Peyer's patch (tissue), 4 donors: Measurements from ENCODE around the gene SHANK1. TPM values are rescaled to one million over a fixed set of nuclear protein-coding genes. Genes with fewer than 3 reads are reported as not detected.
A peak's percentile ranks its signal among the peaks of the same experiment; 100 is the strongest.

ENCODE experiments used
- DNase-seq, 3 donors: peaks; one replicate each; pipeline ENCODE4 v3.0.0-alpha.2; 2017 to 2019
- H3K27ac ChIP-seq, 4 donors: fragments of 200-600 bp; sonication (generic); one replicate each; pipeline ENCODE4 v1.5.1; 2016 to 2019
- H3K27me3 ChIP-seq, 2 donors: fragments of 200-600 bp; sonication (generic); one replicate each; pipeline ENCODE4 v1.5.1; 2019
- H3K36me3 ChIP-seq, 3 donors: fragments of 200-600 bp; sonication (generic); one replicate each; pipeline ENCODE4 v1.5.1; 2016 to 2019
- H3K4me1 ChIP-seq, 4 donors: fragments of 200-600 bp; sonication (generic); one replicate each; pipeline ENCODE4 v1.5.1; 2016 to 2019
- H3K4me3 ChIP-seq, 4 donors: fragments of 200-600 bp; sonication (generic); 1 replicate in 3 of 4; 2 replicates in 1 of 4; pipeline ENCODE4 v1.5.1; 2016 to 2019; ENCODE audit warnings: mild to moderate bottlenecking in 1 of 4
- H3K9me3 ChIP-seq, 4 donors: fragments of 200-600 bp; sonication (generic); one replicate each; pipeline ENCODE4 v1.5.1; 2016 to 2019; ENCODE audit warnings: mild to moderate bottlenecking in 1 of 4
- CTCF ChIP-seq, 6 experiments: fragments of 450-650 bp in 4 of 6; fragments of 200-600 bp in 2 of 6; sonication (generic) in 1 of 6; IDR thresholded peaks; one replicate each; pipeline ENCODE4 v1.5.1; 2017 to 2019; ENCODE audit warnings: antibody characterized with exemption in 6 of 6, mild to moderate bottlenecking in 3 of 6, moderate library complexity in 1 of 6
- POLR2A ChIP-seq, 2 donors: fragments of 450-650 bp; IDR thresholded peaks; one replicate each; pipeline ENCODE4 v1.5.1; 2017; ENCODE audit warnings: antibody characterized with exemption in 2 of 2, mild to moderate bottlenecking in 2 of 2, moderate library complexity in 2 of 2
- total RNA-seq, 4 donors: library from RNA; depleted of rRNA; stranded (reverse); fragments of >200 nt; gene quantifications; one replicate each; pipeline ENCODE4 v1.1.0, GENCODE V29; 2016

SHANK1 gene
- total RNA-seq, 4 donors from 2014 or later = 0.83 to 1.3 TPM; not detected in 2

GRCh38 chr19:50723735-50724521 is 4.3 kb upstream of the SHANK1 start:
- peaks cover 0 to 24% (median 6%) of the 10 kb centered on the region in 4 donors for H3K4me1 ChIP-seq
- no peak for DNase-seq
- peaks cover 0 to 4% of the 10 kb centered on the region in 2 donors for H3K27me3 ChIP-seq
- H3K9me3 ChIP-seq = peaks cover 0 to 6% (median 0%) of the 10 kb centered on the region in 4 donors
- H3K27ac ChIP-seq = peak overlapping the region in 2 of 4 donors; percentile 46 to 58
- peak overlapping the region; percentile 20 to 62 (median 54) for H3K4me3 ChIP-seq
- TF ChIP-seq CTCF (IDR thresholded peaks at IDR 0.05) (peak in 1 of 6 experiments; percentile 12), POLR2A (IDR thresholded peaks at IDR 0.05) (no peak)
- H3K36me3 ChIP-seq = no peaks in the 10 kb centered on the region

DNA sequence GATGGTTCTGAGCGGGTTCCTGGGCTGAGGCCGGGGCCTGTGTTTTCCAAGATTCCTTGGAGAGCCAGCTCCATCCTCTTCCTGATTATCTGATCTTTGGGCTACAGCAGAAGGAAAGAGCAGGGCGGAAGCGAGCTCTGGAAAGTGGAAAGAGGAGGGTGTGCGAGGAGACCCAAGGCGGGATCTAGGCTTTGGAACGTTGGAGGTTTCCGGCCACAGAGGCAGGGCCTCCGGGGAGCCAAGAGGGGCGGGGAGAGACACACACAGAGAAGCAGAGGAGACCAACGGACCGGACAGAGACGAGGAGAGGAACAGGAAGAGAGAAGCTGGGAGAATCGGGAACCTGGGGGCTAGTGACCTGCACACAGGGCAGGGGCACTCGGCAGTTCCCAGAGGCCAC is 3.5 kb upstream of the SHANK1 start, which contains the start of gene CLEC11A:
Gene CLEC11A, plus strand, starts transcription at position 296 of the 400 bp plus-strand sequence. CDS start 162 bp downstream, outside the sequence.
- H3K36me3 ChIP-seq = no peaks in the 10 kb centered on the region
- H3K27ac ChIP-seq = peak within 1 kb of the TSS in 3 of 4 donors; percentile 27 to 58 (median 50)
- peak within 1 kb of the TSS; percentile 20 to 62 (median 54) for H3K4me3 ChIP-seq
- H3K4me1 ChIP-seq = peaks cover 0 to 33% (median 10%) of the 10 kb centered on the region in 4 donors
- H3K27me3 ChIP-seq = peaks cover 0 to 12% of the 10 kb centered on the region in 2 donors
- H3K9me3 ChIP-seq = peaks cover 0 to 6% (median 0%) of the 10 kb centered on the region in 4 donors
- DNase-seq = peak in 1 of 3 donors; percentile 64
- TF ChIP-seq POLR2A (IDR thresholded peaks at IDR 0.05) = no peak
- no peak for TF ChIP-seq CTCF (IDR thresholded peaks at IDR 0.05)

DNA sequence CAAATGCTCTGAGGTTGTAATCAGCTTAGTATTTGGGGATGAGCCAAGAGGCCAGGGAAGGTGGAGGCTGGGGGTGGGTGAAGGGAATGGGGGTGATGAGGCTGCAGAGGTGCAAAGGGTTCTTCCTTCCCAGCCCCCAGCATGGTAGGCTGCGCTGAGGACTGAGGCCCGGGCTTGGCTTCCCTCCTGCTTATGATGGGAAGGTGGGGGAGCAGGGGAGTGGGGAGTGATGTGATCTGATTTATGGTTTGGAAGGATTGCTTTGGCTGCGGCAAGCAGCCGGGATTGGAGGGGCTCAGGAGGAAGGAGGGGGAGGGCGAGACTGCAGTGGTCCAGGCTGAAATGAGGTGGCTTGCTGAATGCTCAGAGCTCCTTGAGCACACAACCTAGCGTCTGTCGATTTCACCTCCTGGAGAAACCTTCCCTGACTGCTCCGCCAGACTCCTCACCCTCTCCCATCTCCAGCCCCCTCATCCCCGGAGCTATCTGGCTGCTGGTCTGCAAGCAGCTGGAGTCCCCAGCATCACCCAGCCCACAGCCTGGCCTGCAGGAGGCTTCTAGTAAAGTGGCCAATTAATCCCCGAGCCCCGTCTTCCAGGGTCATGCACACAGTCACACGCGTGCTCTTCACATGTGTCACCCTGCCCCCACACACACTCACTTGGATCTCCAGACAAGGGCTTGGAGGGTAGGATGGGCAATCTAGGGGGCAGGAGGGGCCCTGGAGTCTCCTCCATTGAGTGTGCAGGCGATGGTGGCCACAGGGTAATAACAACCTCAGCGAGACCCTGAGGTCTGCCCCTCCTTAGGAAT is 2.8 kb upstream of the SHANK1 start:
- TF ChIP-seq CTCF (IDR thresholded peaks at IDR 0.05) = no peak
- TF ChIP-seq POLR2A (IDR thresholded peaks at IDR 0.05) = no peak
- no peaks in the 10 kb centered on the region for H3K36me3 ChIP-seq
- peaks cover 0 to 16% of the 10 kb centered on the region in 2 donors for H3K27me3 ChIP-seq
- H3K4me1 ChIP-seq = peaks cover 0 to 37% (median 10%) of the 10 kb centered on the region in 4 donors
- H3K27ac ChIP-seq = peak overlapping the region in 2 of 4 donors; percentile 50 to 58
- DNase-seq = no peak
- H3K4me3 ChIP-seq = peak overlapping the region in 1 of 4 donors; percentile 62
- H3K9me3 ChIP-seq = peaks cover 0 to 6% (median 0%) of the 10 kb centered on the region in 4 donors

DNA sequence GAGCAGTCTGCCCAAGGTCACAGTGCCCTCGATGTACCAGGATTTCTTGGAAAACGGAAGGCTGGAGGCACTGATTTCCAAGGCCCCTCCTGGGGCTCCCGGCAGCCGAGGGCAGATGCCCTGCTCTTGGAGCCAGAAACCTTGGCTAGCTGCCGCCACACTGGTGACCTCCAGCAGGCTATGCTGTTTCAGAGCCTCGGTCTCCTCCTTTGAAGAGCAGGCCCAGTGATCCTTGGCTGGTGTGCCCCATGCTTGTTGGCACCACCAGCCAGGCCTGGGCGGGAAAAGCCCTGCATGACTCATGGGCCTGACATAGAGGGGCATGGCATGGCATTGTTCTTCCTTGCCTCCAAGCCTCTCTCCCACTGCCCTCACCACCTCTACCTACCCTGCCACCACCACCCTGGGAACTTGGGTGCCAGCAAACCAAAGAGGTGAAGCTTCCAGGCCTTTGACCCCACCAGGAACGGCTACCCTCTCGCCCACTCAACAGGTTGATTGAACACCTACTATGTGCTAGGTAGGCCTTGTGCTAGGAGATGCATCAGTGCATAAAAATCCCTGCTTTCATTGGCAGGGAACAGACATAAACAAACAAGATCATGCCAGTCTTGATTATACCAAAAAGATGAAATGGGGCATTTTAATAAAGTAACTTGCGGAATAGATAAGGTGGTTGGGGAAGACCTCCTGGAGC is 2.0 kb upstream of the SHANK1 start:
- no peak overlapping the region for H3K27ac ChIP-seq
- DNase-seq = no peak
- H3K36me3 ChIP-seq = no peaks in the 10 kb centered on the region
- TF ChIP-seq CTCF (IDR thresholded peaks at IDR 0.05) = no peak
- no peak for TF ChIP-seq POLR2A (IDR thresholded peaks at IDR 0.05)
- H3K9me3 ChIP-seq = peaks cover 0 to 6% (median 0%) of the 10 kb centered on the region in 4 donors
- no peak overlapping the region for H3K4me3 ChIP-seq
- H3K4me1 ChIP-seq = peaks cover 0 to 37% (median 10%) of the 10 kb centered on the region in 4 donors
- peaks cover 0 to 16% of the 10 kb centered on the region in 2 donors for H3K27me3 ChIP-seq

DNA sequence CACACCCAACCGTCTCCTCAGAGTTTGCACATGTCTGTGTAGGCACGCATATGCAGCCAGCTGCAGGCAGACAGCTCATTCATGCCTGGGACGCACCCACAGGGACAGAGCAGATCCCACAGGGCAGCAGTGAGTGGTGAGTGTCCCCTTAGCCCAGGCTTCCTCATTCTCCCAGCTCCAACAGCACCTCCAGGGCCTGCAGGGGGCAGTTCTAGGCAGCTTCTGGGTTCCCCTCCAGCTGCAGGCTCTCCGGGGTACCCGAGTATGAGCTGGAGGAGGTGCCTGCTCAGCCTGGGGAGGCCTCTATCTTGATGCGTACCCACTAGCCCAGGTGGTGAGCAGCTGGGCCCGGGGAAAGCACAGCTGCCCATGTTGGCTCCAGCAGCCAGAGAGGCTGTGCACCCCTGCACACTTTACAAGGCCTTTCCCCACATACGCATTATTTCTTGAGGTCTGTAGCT is 1.3 kb upstream of the SHANK1 start:
- no peak for DNase-seq
- TF ChIP-seq POLR2A (IDR thresholded peaks at IDR 0.05) = no peak
- TF ChIP-seq CTCF (IDR thresholded peaks at IDR 0.05) = no peak
- Histone ChIP-seq H3K4me1 (peaks cover 0 to 34% (median 10%) of the 10 kb centered on the region in 4 donors), H3K4me3 (no peak overlapping the region), H3K36me3 (no peaks in the 10 kb centered on the region), H3K27me3 (peaks cover 0 to 16% of the 10 kb centered on the region in 2 donors), H3K27ac (no peak overlapping the region), H3K9me3 (peaks cover 0 to 6% (median 0%) of the 10 kb centered on the region in 4 donors)
